HG02678 (cell line): ENCODE data around the gene GTPBP4.
"Not testable (repeated sequence)": the region's sequence is repeated elsewhere in the genome, so short reads cannot be mapped to it uniquely, and the experiment has no call there.

ENCODE experiments used
- ATAC-seq: cut with Tn5 transposase; IDR thresholded peaks from one replicate; pipeline ENCODE4 v1.9.1; 2021; ENCODE audit warnings: mild to moderate bottlenecking, moderate library complexity; ENCODE audit not compliant: unreplicated experiment

Gene GTPBP4

GRCh38 chr10:1054684-1055083 is 66.5 kb downstream of the GTPBP4 start:
- ATAC-seq: no peak

GRCh38 chr10:1056326-1057105 is 68.3 kb downstream of the GTPBP4 start, which contains the start of gene WDR37:
TSS of gene WDR37 (plus strand) at chr10:1056385. CDS start at chr10:1072156, 15,771 bp downstream.
- ATAC-seq: peak; percentile 95

GRCh38 chr10:1057106-1057657 is 68.9 kb downstream of the GTPBP4 start:
- no peak for ATAC-seq

- no peak for ATAC-seq
These were observed 69.8 kb downstream of the GTPBP4 start for GRCh38 chr10:1058017-1058416.

- no peak for ATAC-seq
These were observed 71.7 kb downstream of the GTPBP4 start for GRCh38 chr10:1059902-1060301.

- ATAC-seq: no peak
These were observed 73.9 kb downstream of the GTPBP4 start for GRCh38 chr10:1061930-1062774.

GRCh38 chr10:1063232-1063865 is 75.1 kb downstream of the GTPBP4 start:
- no peak for ATAC-seq

- ATAC-seq: no peak
These were observed 76.7 kb downstream of the GTPBP4 start for GRCh38 chr10:1064964-1065247.

GRCh38 chr10:1066734-1067133 is 78.5 kb downstream of the GTPBP4 start:
- ATAC-seq: not testable (repeated sequence)

GRCh38 chr10:1068380-1069361 is 80.4 kb downstream of the GTPBP4 start:
- ATAC-seq: no peak
